ENCODE results near the gene LAPTM4A. TPM values are rescaled to one million over a fixed set of nuclear protein-coding genes. Genes with fewer than 3 reads are reported as not detected.

LAPTM4A gene
- total RNA-seq, 1 experiment from 2014 or later = 131 TPM

- Histone ChIP-seq H3T11ph (ENCODE audit: low read length) (no peak overlapping the region), H3K4me1 (ENCODE audit: insufficient read depth, low read length) (peaks cover 4% of the 10 kb centered on the region; the same call in 1 of the 2 replicates), H3K4me2 (ENCODE audit: insufficient read depth, insufficient read length, low read length) (no peak overlapping the region), H3K27ac (ENCODE audit: insufficient read length, low read depth, low read length) (no peak overlapping the region), H4K20me1 (ENCODE audit: control insufficient read depth, insufficient read depth, insufficient read length) (no peaks in the 10 kb centered on the region), H3K27me3 (ENCODE audit: insufficient read depth, low read length) (no peaks in the 10 kb centered on the region; the same call in 1 of the 2 replicates), H3K79me2 (ENCODE audit: insufficient read depth, low read length) (no peaks in the 10 kb centered on the region), H2BK15ac (ENCODE audit: low read depth, low read length) (no peak overlapping the region), H3K23me2 (ENCODE audit: insufficient read length, low read depth, low read length, poor library complexity, severe bottlenecking) (peaks cover 12% of the 10 kb centered on the region), H4K91ac (ENCODE audit: insufficient read length, low read depth, low read length) (no peak overlapping the region), H2BK120ac (ENCODE audit: low read depth, low read length, poor library complexity, severe bottlenecking) (no peak overlapping the region), H4K8ac (replicated peaks; ENCODE audit: insufficient read length, low read depth, low read length) (no peak overlapping the region), H4K5ac (ENCODE audit: insufficient read length, low read depth, low read length) (no peak overlapping the region), H3K9ac (ENCODE audit: extremely low read depth, insufficient read length, low read length) (no peak overlapping the region), H2BK12ac (ENCODE audit: insufficient read length, low read depth, low read length) (no peak overlapping the region), H3K14ac (ENCODE audit: insufficient read depth, low read length) (no peak overlapping the region), H2AK5ac (ENCODE audit: insufficient read length, low read length) (no peak overlapping the region), H3K4ac (ENCODE audit: low read depth, low read length) (no peak overlapping the region), H2AFZ (ENCODE audit: low read length) (no peak overlapping the region), H2BK5ac (ENCODE audit: insufficient read length, low read length) (no peak overlapping the region), H3K79me1 (ENCODE audit: insufficient read depth, low read depth, low read length, poor library complexity, severe bottlenecking) (no peaks in the 10 kb centered on the region), H3K56ac (ENCODE audit: insufficient read length, low read depth, low read length) (no peak overlapping the region), H2BK20ac (ENCODE audit: low read depth, low read length, poor library complexity, severe bottlenecking) (no peak overlapping the region), H3K23ac (ENCODE audit: insufficient read length, low read depth, low read length) (no peak overlapping the region), H3K9me3 (ENCODE audit: control insufficient read depth, low read depth, low read length) (no peaks in the 10 kb centered on the region), H3K18ac (ENCODE audit: insufficient read length, low read depth, low read length) (no peak overlapping the region)
- Mint-ChIP-seq H3K9me3 (peaks cover 15 to 19% of the 10 kb centered on the region in 2 experiments), H3K4me3 (no peak overlapping the region), H3K27ac (no peak overlapping the region), H3K36me3 (ENCODE audit: insufficient read depth in 1 of 3, low read depth in 3 of 3) (peaks cover 6 to 12% (median 9%) of the 10 kb centered on the region in 3 experiments; a peak in 6 of 7 replicates), H3K27me3 (ENCODE audit: low read depth) (peaks cover 23% of the 10 kb centered on the region), H3K4me1 (peaks cover 15 to 22% of the 10 kb centered on the region in 2 experiments)
- TF ChIP-seq, protein P1, sequence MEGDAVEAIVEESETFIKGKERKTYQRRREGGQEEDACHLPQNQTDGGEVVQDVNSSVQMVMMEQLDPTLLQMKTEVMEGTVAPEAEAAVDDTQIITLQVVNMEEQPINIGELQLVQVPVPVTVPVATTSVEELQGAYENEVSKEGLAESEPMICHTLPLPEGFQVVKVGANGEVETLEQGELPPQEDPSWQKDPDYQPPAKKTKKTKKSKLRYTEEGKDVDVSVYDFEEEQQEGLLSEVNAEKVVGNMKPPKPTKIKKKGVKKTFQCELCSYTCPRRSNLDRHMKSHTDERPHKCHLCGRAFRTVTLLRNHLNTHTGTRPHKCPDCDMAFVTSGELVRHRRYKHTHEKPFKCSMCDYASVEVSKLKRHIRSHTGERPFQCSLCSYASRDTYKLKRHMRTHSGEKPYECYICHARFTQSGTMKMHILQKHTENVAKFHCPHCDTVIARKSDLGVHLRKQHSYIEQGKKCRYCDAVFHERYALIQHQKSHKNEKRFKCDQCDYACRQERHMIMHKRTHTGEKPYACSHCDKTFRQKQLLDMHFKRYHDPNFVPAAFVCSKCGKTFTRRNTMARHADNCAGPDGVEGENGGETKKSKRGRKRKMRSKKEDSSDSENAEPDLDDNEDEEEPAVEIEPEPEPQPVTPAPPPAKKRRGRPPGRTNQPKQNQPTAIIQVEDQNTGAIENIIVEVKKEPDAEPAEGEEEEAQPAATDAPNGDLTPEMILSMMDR (conservative IDR thresholded peaks at IDR 0.05) = peak; percentile 69
- DNase-seq = no peak
- no CpG with 5 or more reads among the region's 2 CpGs for WGBS (ENCODE audit: extremely low coverage, insufficient read length, low lambda C conversion rate)
These were observed 35.8 kb downstream of the LAPTM4A start for GRCh38 chr2:20015482-20016083.

Measured in H9 (cell line).